Measurements from ENCODE around the gene CACNA1S. TPM values are rescaled to one million over a fixed set of nuclear protein-coding genes. Genes with fewer than 3 reads are reported as not detected.

CACNA1S gene
- total RNA-seq, 1 donor from 2014 or later: not detected

- Mint-ChIP-seq H3K4me1 (peaks cover 32% of the 10 kb centered on the region), H3K27me3 (ENCODE audit: low read depth) (peaks cover 32% of the 10 kb centered on the region), H3K36me3 (no peaks in the 10 kb centered on the region), H3K9me3 (no peaks in the 10 kb centered on the region), H3K27ac (no peak overlapping the region), H3K4me3 (no peak overlapping the region)
- no peak for TF ChIP-seq CTCF (IDR thresholded peaks at IDR 0.05; ENCODE audit: unreplicated experiment)
- DNase-seq (ENCODE audit: low spot score in 2 of 2, unreplicated experiment in 2 of 2): no peak
These were observed 86.0 kb downstream of the CACNA1S start for GRCh38 chr1:201026234-201026633.

GRCh38 chr1:201025571-201026002 is 86.6 kb downstream of the CACNA1S start:
- Mint-ChIP-seq H3K9me3 (no peaks in the 10 kb centered on the region), H3K27me3 (ENCODE audit: low read depth) (peaks cover 34% of the 10 kb centered on the region), H3K4me3 (no peak overlapping the region), H3K27ac (no peak overlapping the region), H3K4me1 (peaks cover 36% of the 10 kb centered on the region), H3K36me3 (no peaks in the 10 kb centered on the region)
- no peak for DNase-seq (ENCODE audit: low spot score in 2 of 2, unreplicated experiment in 2 of 2)
- no peak for TF ChIP-seq CTCF (IDR thresholded peaks at IDR 0.05; ENCODE audit: unreplicated experiment)

- DNase-seq (ENCODE audit: low spot score in 2 of 2, unreplicated experiment in 2 of 2): no peak
- no peaks in the 10 kb centered on the region for H3K36me3 Mint-ChIP-seq
- H3K4me3 Mint-ChIP-seq: no peak overlapping the region
- no peaks in the 10 kb centered on the region for H3K9me3 Mint-ChIP-seq
- no peak for TF ChIP-seq CTCF (IDR thresholded peaks at IDR 0.05; ENCODE audit: unreplicated experiment)
- peaks cover 44% of the 10 kb centered on the region for H3K4me1 Mint-ChIP-seq
- no peak overlapping the region for H3K27ac Mint-ChIP-seq
- H3K27me3 Mint-ChIP-seq (ENCODE audit: low read depth): peaks cover 32% of the 10 kb centered on the region
These were observed 87.6 kb downstream of the CACNA1S start for GRCh38 chr1:201024625-201024998.

GRCh38 chr1:201023920-201024624 is 88.2 kb downstream of the CACNA1S start:
- H3K9me3 Mint-ChIP-seq: no peaks in the 10 kb centered on the region
- DNase-seq (ENCODE audit: low spot score in 2 of 2, unreplicated experiment in 2 of 2): no peak
- no peaks in the 10 kb centered on the region for H3K36me3 Mint-ChIP-seq
- peak overlapping the region; percentile 44 for H3K4me3 Mint-ChIP-seq
- TF ChIP-seq CTCF (IDR thresholded peaks at IDR 0.05; ENCODE audit: unreplicated experiment): no peak
- peaks cover 49% of the 10 kb centered on the region for H3K4me1 Mint-ChIP-seq
- no peak overlapping the region for H3K27ac Mint-ChIP-seq
- H3K27me3 Mint-ChIP-seq (ENCODE audit: low read depth): peaks cover 32% of the 10 kb centered on the region

GRCh38 chr1:201023517-201023902 is 88.7 kb downstream of the CACNA1S start, which contains the start of gene KIF21B:
TSS of gene KIF21B (minus strand) at chr1:201023714. CDS start at chr1:201023383, 331 bp downstream.
- DNase-seq (ENCODE audit: low spot score in 2 of 2, unreplicated experiment in 2 of 2): peak; percentile 72 to 84
- H3K4me1 Mint-ChIP-seq: peaks cover 49% of the 10 kb centered on the region
- H3K9me3 Mint-ChIP-seq: no peaks in the 10 kb centered on the region
- TF ChIP-seq CTCF (IDR thresholded peaks at IDR 0.05; ENCODE audit: unreplicated experiment): no peak
- H3K36me3 Mint-ChIP-seq: no peaks in the 10 kb centered on the region
- peaks cover 32% of the 10 kb centered on the region for H3K27me3 Mint-ChIP-seq (ENCODE audit: low read depth)
- H3K4me3 Mint-ChIP-seq: peak within 1 kb of the TSS; percentile 70
- H3K27ac Mint-ChIP-seq: peak within 1 kb of the TSS; percentile 58

All from mesothelial cell of epicardium (in vitro differentiated cells).